SHP77 (cell line): ENCODE results near the gene LPCAT4.
"Not testable (repeated sequence)": the region's sequence is repeated elsewhere in the genome, so short reads cannot be mapped to it uniquely, and the experiment has no call there.

Experiments used
- DNase-seq, 2 experiments: peaks; one replicate each; lab custom pipeline; 2025; lab: John Stamatoyannopoulos, UW

Gene LPCAT4

GRCh38 chr15:34362047-34362773, 4.8 kb downstream of the LPCAT4 start:
- no peak for DNase-seq

GRCh38 chr15:34361278-34361677, 5.7 kb downstream of the LPCAT4 start:
- no peak for DNase-seq

GRCh38 chr15:34360298-34360697, 6.7 kb downstream of the LPCAT4 start:
- no peak for DNase-seq

- DNase-seq: no peak
These were observed 7.6 kb downstream of the LPCAT4 start for GRCh38 chr15:34359416-34359815.

GRCh38 chr15:34358948-34359347, 8.0 kb downstream of the LPCAT4 start:
- no peak for DNase-seq

GRCh38 chr15:34358367-34358766, 8.6 kb downstream of the LPCAT4 start:
- no peak for DNase-seq

- no peak for DNase-seq
These were observed 9.3 kb downstream of the LPCAT4 start for GRCh38 chr15:34357653-34358052.

- DNase-seq: no peak
These were observed 11.8 kb downstream of the LPCAT4 start for GRCh38 chr15:34355241-34355640.

- no peak for DNase-seq
These were observed 12.7 kb downstream of the LPCAT4 start for GRCh38 chr15:34354286-34354685.

- DNase-seq: no peak
These were observed 13.4 kb downstream of the LPCAT4 start for GRCh38 chr15:34353627-34354026.

GRCh38 chr15:34352996-34353395, 14.0 kb downstream of the LPCAT4 start:
- not testable (repeated sequence) for DNase-seq

- DNase-seq: no peak
These were observed 17.2 kb downstream of the LPCAT4 start for GRCh38 chr15:34349769-34350168.

GRCh38 chr15:34348735-34349300, 18.2 kb downstream of the LPCAT4 start:
- no peak for DNase-seq

- no peak for DNase-seq
These were observed 18.9 kb downstream of the LPCAT4 start for GRCh38 chr15:34347951-34348638.

- peak; percentile 89 to 92 for DNase-seq
These were observed 24.0 kb downstream of the LPCAT4 start, which contains the start of the genes NOP10 and NUTM1 for GRCh38 chr15:34342737-34343575. Gene NOP10 (minus strand): TSS chr15:34343136. CDS start chr15:34343073, 63 bp downstream. Gene NUTM1 (plus strand): TSS chr15:34343315. CDS start chr15:34343697, 382 bp downstream.

- DNase-seq: not testable (repeated sequence)
These were observed 24.7 kb downstream of the LPCAT4 start for GRCh38 chr15:34342213-34342736.

GRCh38 chr15:34341381-34342212, 25.4 kb downstream of the LPCAT4 start:
- no peak for DNase-seq

GRCh38 chr15:34339946-34340345, 27.1 kb downstream of the LPCAT4 start:
- DNase-seq: no peak

GRCh38 chr15:34338347-34338746, 28.6 kb downstream of the LPCAT4 start:
- no peak for DNase-seq

- DNase-seq: peak; percentile 92 to 96
These were observed 29.3 kb downstream of the LPCAT4 start, which contains the start of gene SLC12A6 for GRCh38 chr15:34337557-34338306. Gene SLC12A6 (minus strand): TSS chr15:34337781. CDS start chr15:34336680, 1,101 bp downstream.
